Measurements from ENCODE around the gene RGS11.

Gene RGS11

GRCh38 chr16:296276-296675 lies 20.5 kb upstream of the RGS11 start:
- DNase-seq, result no peak

GRCh38 chr16:293043-293775 lies 17.5 kb upstream of the RGS11 start:
- DNase-seq, result no peak

GRCh38 chr16:291539-291938 lies 15.8 kb upstream of the RGS11 start:
- DNase-seq, result no peak

GRCh38 chr16:290681-291405 lies 15.1 kb upstream of the RGS11 start:
- no peak for DNase-seq

GRCh38 chr16:290015-290680 lies 14.4 kb upstream of the RGS11 start:
- no peak for DNase-seq

- no peak for DNase-seq
Observed at GRCh38 chr16:289395-289997, 13.8 kb upstream of the RGS11 start.

GRCh38 chr16:287981-288920 lies 12.5 kb upstream of the RGS11 start:
- DNase-seq, result no peak

- DNase-seq, result no peak
Observed at GRCh38 chr16:287298-287811, 11.6 kb upstream of the RGS11 start.

- DNase-seq, result no peak
Observed at GRCh38 chr16:286491-287297, 10.9 kb upstream of the RGS11 start.

- DNase-seq, result no peak
Observed at GRCh38 chr16:285146-286055, 9.7 kb upstream of the RGS11 start.

GRCh38 chr16:284204-285120 lies 8.7 kb upstream of the RGS11 start:
- DNase-seq, result no peak

- no peak for DNase-seq
Observed at GRCh38 chr16:283033-283805, 7.5 kb upstream of the RGS11 start, which contains the start of gene PDIA2. Gene PDIA2, plus strand, starts transcription at chr16:283164. Its CDS starts 6 bp downstream, at chr16:283170.

- DNase-seq, result no peak
Observed at GRCh38 chr16:282491-282890, 6.7 kb upstream of the RGS11 start.

- no peak for DNase-seq
Observed at GRCh38 chr16:281660-282255, 6.0 kb upstream of the RGS11 start.

- DNase-seq, result no peak
Observed at GRCh38 chr16:280991-281659, 5.4 kb upstream of the RGS11 start.

- no peak for DNase-seq
Observed at GRCh38 chr16:280552-280951, 4.8 kb upstream of the RGS11 start, which contains the start of gene ARHGDIG. Gene ARHGDIG, plus strand, starts transcription at chr16:280591. Its CDS starts 90 bp downstream, at chr16:280681.

GRCh38 chr16:280005-280460 lies 4.3 kb upstream of the RGS11 start:
- no peak for DNase-seq
